ENCODE results near the gene ZNF467. TPM values are rescaled to one million over a fixed set of nuclear protein-coding genes. Genes with fewer than 3 reads are reported as not detected.

Gene ZNF467
- total and polyA plus RNA-seq, 8 donors = 3.1 to 16.4 (median 12.2) TPM; not detected in 1

DNA sequence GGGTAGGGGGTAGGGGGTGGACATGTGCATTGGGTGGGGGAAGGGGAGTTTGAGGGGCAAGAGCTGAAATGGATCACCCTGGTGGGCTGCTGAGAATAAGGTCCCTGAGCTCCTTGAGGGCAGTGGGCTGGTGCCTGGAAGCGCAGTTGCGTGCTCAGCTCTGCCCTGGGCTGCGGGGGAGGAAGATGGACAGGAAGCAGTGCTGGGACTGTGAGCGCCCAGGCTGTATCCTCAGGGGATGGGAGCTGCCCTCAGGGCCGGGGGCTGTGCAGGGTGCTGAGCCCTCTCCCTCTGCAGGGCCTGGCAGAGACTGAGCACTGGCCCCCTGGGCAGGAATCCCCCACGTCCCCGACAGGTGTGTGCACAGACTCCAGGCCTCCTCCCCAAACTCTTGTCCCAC lies 24.4 kb upstream of the ZNF467 start:
- Histone ChIP-seq H3K4me3 (no peak overlapping the region), H3K9me3 (no peaks in the 10 kb centered on the region), H3K27me3 (peaks cover 0 to 3% (median 0%) of the 10 kb centered on the region in 3 donors), H3K4me1 (no peaks in the 10 kb centered on the region), H3K27ac (no peak overlapping the region), H3K36me3 (no peaks in the 10 kb centered on the region)
- no peak for DNase-seq
- WGBS, 5 donors = 83 to 94% (median 86%) methylated on average over 7 of the region's 7 CpGs
- TF ChIP-seq EP300 (IDR thresholded peaks at IDR 0.05) (no peak), POLR2A (IDR thresholded peaks at IDR 0.05) (no peak), POLR2AphosphoS5 (IDR thresholded peaks at IDR 0.05) (no peak)
- TF ChIP-seq, protein P1, sequence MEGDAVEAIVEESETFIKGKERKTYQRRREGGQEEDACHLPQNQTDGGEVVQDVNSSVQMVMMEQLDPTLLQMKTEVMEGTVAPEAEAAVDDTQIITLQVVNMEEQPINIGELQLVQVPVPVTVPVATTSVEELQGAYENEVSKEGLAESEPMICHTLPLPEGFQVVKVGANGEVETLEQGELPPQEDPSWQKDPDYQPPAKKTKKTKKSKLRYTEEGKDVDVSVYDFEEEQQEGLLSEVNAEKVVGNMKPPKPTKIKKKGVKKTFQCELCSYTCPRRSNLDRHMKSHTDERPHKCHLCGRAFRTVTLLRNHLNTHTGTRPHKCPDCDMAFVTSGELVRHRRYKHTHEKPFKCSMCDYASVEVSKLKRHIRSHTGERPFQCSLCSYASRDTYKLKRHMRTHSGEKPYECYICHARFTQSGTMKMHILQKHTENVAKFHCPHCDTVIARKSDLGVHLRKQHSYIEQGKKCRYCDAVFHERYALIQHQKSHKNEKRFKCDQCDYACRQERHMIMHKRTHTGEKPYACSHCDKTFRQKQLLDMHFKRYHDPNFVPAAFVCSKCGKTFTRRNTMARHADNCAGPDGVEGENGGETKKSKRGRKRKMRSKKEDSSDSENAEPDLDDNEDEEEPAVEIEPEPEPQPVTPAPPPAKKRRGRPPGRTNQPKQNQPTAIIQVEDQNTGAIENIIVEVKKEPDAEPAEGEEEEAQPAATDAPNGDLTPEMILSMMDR (IDR thresholded peaks at IDR 0.05) = no peak
- intact Hi-C loops (cut with DNase I; ENCODE audit: low total_unique reads) = no loop called here

DNA sequence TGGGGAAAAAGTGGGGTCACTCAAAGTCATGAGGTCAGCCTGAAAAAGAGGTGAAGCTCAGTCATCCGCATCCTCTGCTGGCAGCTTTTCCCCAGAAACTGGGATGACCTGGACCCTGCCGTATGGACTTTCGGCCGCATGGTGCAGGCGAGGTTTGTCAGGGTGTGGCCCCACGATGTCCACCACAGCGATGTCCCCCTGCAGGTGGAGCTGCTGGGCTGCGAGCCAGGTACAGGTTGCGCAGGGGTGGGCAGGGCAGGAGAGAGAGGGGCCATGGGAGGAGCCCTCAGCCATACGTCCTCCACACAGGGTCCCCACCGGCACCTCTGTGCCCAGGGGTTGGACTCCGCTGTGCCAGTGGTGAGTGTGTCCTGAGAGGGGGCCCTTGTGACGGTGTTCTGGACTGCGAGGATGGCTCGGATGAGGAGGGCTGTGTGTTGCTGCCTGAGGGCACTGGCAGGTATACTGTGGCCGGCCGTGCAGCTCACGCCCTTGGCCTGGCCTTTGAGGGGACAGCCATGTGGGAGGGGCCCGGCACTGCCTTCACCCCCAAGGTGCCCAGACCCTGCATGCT lies 23.0 kb upstream of the ZNF467 start:
- Histone ChIP-seq H3K27ac (no peak overlapping the region), H3K36me3 (no peaks in the 10 kb centered on the region), H3K27me3 (peaks cover 0 to 14% (median 3%) of the 10 kb centered on the region in 3 donors), H3K4me3 (no peak overlapping the region), H3K4me1 (no peaks in the 10 kb centered on the region), H3K9me3 (no peaks in the 10 kb centered on the region)
- intact Hi-C loops (cut with DNase I; ENCODE audit: low total_unique reads) = no loop called here
- DNase-seq = no peak
- 83 to 95% (median 88%) methylated on average over 11 to 19 of the region's 19 CpGs for WGBS, 5 donors
- TF ChIP-seq POLR2AphosphoS5 (IDR thresholded peaks at IDR 0.05) (no peak), POLR2A (IDR thresholded peaks at IDR 0.05) (no peak)

DNA sequence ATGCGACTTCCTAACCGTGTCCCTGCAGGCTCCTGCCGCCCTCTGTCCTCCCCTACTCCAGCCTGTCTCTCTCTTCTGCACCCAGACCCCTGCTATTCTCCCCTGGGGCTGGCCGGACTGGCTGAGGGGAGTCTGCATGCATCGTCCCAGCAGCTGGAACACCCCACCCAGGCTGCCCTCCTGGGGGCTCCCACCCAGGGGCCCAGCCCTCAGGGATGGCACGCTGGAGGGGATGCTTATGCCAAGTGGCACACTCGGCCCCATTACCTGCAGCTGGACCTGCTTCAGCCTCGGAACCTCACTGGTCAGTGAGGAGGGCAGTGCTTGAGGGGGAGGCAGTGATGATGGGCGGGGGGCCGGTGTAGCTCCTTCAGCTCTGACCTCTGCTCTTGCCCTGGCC lies 21.7 kb upstream of the ZNF467 start:
- Histone ChIP-seq H3K27me3 (peaks cover 0 to 26% (median 15%) of the 10 kb centered on the region in 3 donors), H3K27ac (no peak overlapping the region), H3K4me1 (peaks cover 0 to 5% (median 3%) of the 10 kb centered on the region in 4 donors), H3K4me3 (no peak overlapping the region), H3K9me3 (no peaks in the 10 kb centered on the region), H3K36me3 (no peaks in the 10 kb centered on the region)
- no peak for DNase-seq
- intact Hi-C loops (cut with DNase I; ENCODE audit: low total_unique reads) = no loop called here
- TF ChIP-seq, protein P1 (IDR thresholded peaks at IDR 0.05) = no peak
- 76 to 85% (median 77%) methylated on average over 9 to 10 of the region's 10 CpGs for WGBS, 5 donors

- intact Hi-C loops (cut with DNase I; ENCODE audit: low total_unique reads) = no loop called here
- Histone ChIP-seq H3K27ac (no peak overlapping the region), H3K4me1 (peaks cover 0 to 9% (median 7%) of the 10 kb centered on the region in 4 donors), H3K4me3 (no peak overlapping the region), H3K27me3 (peaks cover 0 to 31% (median 20%) of the 10 kb centered on the region in 3 donors), H3K9me3 (no peaks in the 10 kb centered on the region), H3K36me3 (no peaks in the 10 kb centered on the region)
- TF ChIP-seq POLR2AphosphoS5 (IDR thresholded peaks at IDR 0.05) = no peak
- DNase-seq = no peak
- 31 to 60% (median 41%) methylated on average over 5 to 6 of the region's 6 CpGs for WGBS, 5 donors
These were observed 21.3 kb upstream of the ZNF467 start for GRCh38 chr7:149794661-149795060.

GRCh38 chr7:149793261-149793660 lies 19.9 kb upstream of the ZNF467 start:
- Histone ChIP-seq H3K9me3 (no peaks in the 10 kb centered on the region), H3K27me3 (peaks cover 0 to 45% (median 33%) of the 10 kb centered on the region in 3 donors), H3K4me1 (peaks cover 0 to 9% (median 7%) of the 10 kb centered on the region in 4 donors), H3K36me3 (no peaks in the 10 kb centered on the region), H3K4me3 (no peak overlapping the region), H3K27ac (no peak overlapping the region)
- no peak for TF ChIP-seq POLR2AphosphoS5 (IDR thresholded peaks at IDR 0.05)
- TF ChIP-seq, protein P1 (IDR thresholded peaks at IDR 0.05) = no peak
- no peak for DNase-seq
- intact Hi-C loops (cut with DNase I; ENCODE audit: low total_unique reads) = no loop called here
- WGBS, 5 donors = 65 to 83% (median 76%) methylated on average over 9 to 10 of the region's 10 CpGs
